SU-DHL-6 (cell line): ENCODE measurements around the gene RBMS1.

Experiments used
- H2AFZ ChIP-seq: fragments of 200-600 bp; sonication (generic); 2 replicates; pipeline ENCODE4 v1.6.1; 2014; ENCODE audit warnings: low read depth, mild to moderate bottlenecking, moderate library complexity, mixed read lengths, antibody characterized with exemption, low read length; ENCODE audit not compliant: severe bottlenecking
- H3F3A ChIP-seq: fragments of 200-600 bp; shearing (Covaris generic); 2 replicates; pipeline ENCODE4 v1.6.0; 2016; ENCODE audit warnings: antibody characterized with exemption, mild to moderate bottlenecking; ENCODE audit not compliant: insufficient read depth
- H3K27ac ChIP-seq: fragments of 200-600 bp; sonication (generic); 2 replicates; pipeline ENCODE4 v1.5.1; 2016; ENCODE audit warnings: low read depth, mild to moderate bottlenecking, low read length, moderate library complexity, mixed read lengths
- H3K27me3 ChIP-seq: fragments of 200-600 bp; sonication (generic), shearing (Covaris generic); 2 replicates; pipeline ENCODE4 v1.6.0; 2014; ENCODE audit warnings: mild to moderate bottlenecking, low read length
- H3K36me3 ChIP-seq: fragments of 200-600 bp; sonication (generic); 2 replicates; pipeline ENCODE4 v1.6.1; 2014; ENCODE audit warnings: mild to moderate bottlenecking, low read length, mixed read lengths
- H3K4me2 ChIP-seq: fragments of 300-600, 200-600 bp; shearing (Covaris generic), sonication (generic); 2 replicates; pipeline ENCODE4 v1.6.0; 2014; ENCODE audit warnings: low read length, low read depth, mild to moderate bottlenecking; ENCODE audit not compliant: poor library complexity, severe bottlenecking
- H3K4me3 ChIP-seq: fragments of 200-600 bp; sonication (generic); 2 replicates; pipeline ENCODE4 v1.5.1; 2014; ENCODE audit warnings: antibody characterized with exemption, low read length, mild to moderate bottlenecking, mixed read lengths; ENCODE audit not compliant: insufficient read depth, poor library complexity, severe bottlenecking
- H3K79me2 ChIP-seq: fragments of 200-600 bp; sonication (generic); 2 replicates; pipeline ENCODE4 v1.6.1; 2014; ENCODE audit warnings: mild to moderate bottlenecking, low read length, moderate library complexity; ENCODE audit not compliant: insufficient read depth
- H3K9ac ChIP-seq: fragments of 200-600 bp; sonication (generic); 2 replicates; pipeline ENCODE4 v1.7.0; 2014; ENCODE audit warnings: mild to moderate bottlenecking, low read length
- H3K9me2 ChIP-seq: fragments of 200-600 bp; sonication (generic); replicated peaks from 2 replicates; pipeline ENCODE4 v1.6.1; 2014; ENCODE audit warnings: low read length; ENCODE audit not compliant: insufficient read depth
- H3K9me3 ChIP-seq: fragments of 200-600 bp; sonication (generic); 2 replicates; pipeline ENCODE4 v1.6.1; 2014; ENCODE audit warnings: low read length, mixed read lengths; ENCODE audit not compliant: insufficient read depth
- H4K20me1 ChIP-seq: fragments of 200-600 bp; sonication (generic); 2 replicates; pipeline ENCODE4 v1.6.1; 2014; ENCODE audit warnings: low read depth, mild to moderate bottlenecking, antibody characterized with exemption, low read length, moderate library complexity, mixed read lengths
- EZH2phosphoT487 ChIP-seq: fragments of 200-600 bp; sonication (generic), shearing (Covaris generic); conservative IDR thresholded peaks from 2 replicates; pipeline ENCODE4 v1.6.1; 2018; ENCODE audit warnings: mild to moderate bottlenecking, antibody characterized with exemption, low read length, moderate library complexity, mixed read lengths
- TF ChIP-seq, protein P1 (sequence below): fragments of 200-600 bp; sonication (generic); IDR thresholded peaks from one replicate; pipeline ENCODE4 v1.5.1; 2017; ENCODE audit warnings: antibody characterized with exemption, mild to moderate bottlenecking, low read length, moderate library complexity; ENCODE audit not compliant: insufficient read depth, poor library complexity, severe bottlenecking

Gene RBMS1

GRCh38 chr2:160232905-160233475, 260.6 kb downstream of the RBMS1 start:
- no peaks in the 10 kb centered on the region for H3K79me2 ChIP-seq
- no peak overlapping the region for H3K9ac ChIP-seq
- H3K27ac ChIP-seq: no peak overlapping the region
- no peak overlapping the region for H2AFZ ChIP-seq
- no peak overlapping the region for H3K4me3 ChIP-seq
- no peaks in the 10 kb centered on the region for H3K27me3 ChIP-seq
- no peak for TF ChIP-seq EZH2phosphoT487
- TF ChIP-seq, protein P1, sequence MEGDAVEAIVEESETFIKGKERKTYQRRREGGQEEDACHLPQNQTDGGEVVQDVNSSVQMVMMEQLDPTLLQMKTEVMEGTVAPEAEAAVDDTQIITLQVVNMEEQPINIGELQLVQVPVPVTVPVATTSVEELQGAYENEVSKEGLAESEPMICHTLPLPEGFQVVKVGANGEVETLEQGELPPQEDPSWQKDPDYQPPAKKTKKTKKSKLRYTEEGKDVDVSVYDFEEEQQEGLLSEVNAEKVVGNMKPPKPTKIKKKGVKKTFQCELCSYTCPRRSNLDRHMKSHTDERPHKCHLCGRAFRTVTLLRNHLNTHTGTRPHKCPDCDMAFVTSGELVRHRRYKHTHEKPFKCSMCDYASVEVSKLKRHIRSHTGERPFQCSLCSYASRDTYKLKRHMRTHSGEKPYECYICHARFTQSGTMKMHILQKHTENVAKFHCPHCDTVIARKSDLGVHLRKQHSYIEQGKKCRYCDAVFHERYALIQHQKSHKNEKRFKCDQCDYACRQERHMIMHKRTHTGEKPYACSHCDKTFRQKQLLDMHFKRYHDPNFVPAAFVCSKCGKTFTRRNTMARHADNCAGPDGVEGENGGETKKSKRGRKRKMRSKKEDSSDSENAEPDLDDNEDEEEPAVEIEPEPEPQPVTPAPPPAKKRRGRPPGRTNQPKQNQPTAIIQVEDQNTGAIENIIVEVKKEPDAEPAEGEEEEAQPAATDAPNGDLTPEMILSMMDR: no peak
- H3K36me3 ChIP-seq: no peaks in the 10 kb centered on the region
- H3F3A ChIP-seq: no peaks in the 10 kb centered on the region
- H3K9me3 ChIP-seq: no peaks in the 10 kb centered on the region
- no peaks in the 10 kb centered on the region for H4K20me1 ChIP-seq
- no peak overlapping the region for H3K4me2 ChIP-seq
- H3K9me2 ChIP-seq: no peaks in the 10 kb centered on the region

GRCh38 chr2:160229591-160229990, 264.0 kb downstream of the RBMS1 start:
- TF ChIP-seq EZH2phosphoT487: no peak
- TF ChIP-seq, protein P1: no peak
- Histone ChIP-seq H3K36me3 (no peaks in the 10 kb centered on the region), H3K9me3 (no peaks in the 10 kb centered on the region), H3F3A (no peaks in the 10 kb centered on the region), H3K27ac (no peak overlapping the region), H3K27me3 (no peaks in the 10 kb centered on the region), H3K9me2 (no peaks in the 10 kb centered on the region), H3K4me2 (no peak overlapping the region), H3K79me2 (no peaks in the 10 kb centered on the region), H4K20me1 (no peaks in the 10 kb centered on the region), H3K9ac (no peak overlapping the region), H3K4me3 (no peak overlapping the region), H2AFZ (no peak overlapping the region)

DNA sequence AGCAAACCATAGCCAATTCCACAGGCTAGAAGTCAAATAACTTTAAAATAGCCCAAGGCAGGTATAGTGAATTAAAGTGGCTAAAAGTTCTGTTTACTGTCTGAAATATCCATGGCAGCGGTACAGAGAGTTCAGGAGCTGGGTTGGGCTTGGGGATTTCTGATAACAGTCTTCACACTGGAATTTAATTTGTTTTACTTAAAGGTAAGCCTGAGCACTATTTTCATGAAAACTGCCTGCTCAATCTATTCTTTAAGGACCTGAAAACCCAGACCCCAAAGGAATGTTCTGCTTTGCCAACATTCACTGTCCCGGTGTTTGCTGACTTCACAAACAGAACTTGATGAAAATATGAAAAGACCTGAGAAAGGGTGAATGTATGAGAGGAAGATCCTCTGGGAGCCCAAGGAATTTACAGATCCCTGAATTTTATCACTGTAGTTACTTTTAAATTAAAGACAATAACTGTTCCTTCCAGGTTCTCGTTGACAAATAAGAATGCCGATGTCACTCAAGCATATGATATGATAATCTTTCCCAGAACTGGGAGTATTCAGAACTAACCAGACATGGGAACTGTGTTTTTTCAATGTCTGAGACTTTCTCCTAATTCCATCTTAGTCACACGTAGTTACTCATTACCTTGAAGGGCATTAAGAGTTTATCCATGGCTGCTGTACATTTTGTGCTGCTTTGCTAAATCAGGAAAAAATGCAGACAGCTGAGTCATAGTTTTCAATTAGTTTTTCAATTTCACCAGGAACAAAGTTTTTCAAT, 265.3 kb downstream of the RBMS1 start:
- no peaks in the 10 kb centered on the region for H3K9me2 ChIP-seq
- no peaks in the 10 kb centered on the region for H3K9me3 ChIP-seq
- no peak for TF ChIP-seq EZH2phosphoT487
- TF ChIP-seq, protein P1: no peak
- H3K27me3 ChIP-seq: no peaks in the 10 kb centered on the region
- H3K27ac ChIP-seq: no peak overlapping the region
- H3K4me2 ChIP-seq: no peak overlapping the region
- no peak overlapping the region for H3K9ac ChIP-seq
- no peaks in the 10 kb centered on the region for H3K36me3 ChIP-seq
- H3K4me3 ChIP-seq: no peak overlapping the region
- H3K79me2 ChIP-seq: no peaks in the 10 kb centered on the region
- H3F3A ChIP-seq: no peaks in the 10 kb centered on the region
- no peaks in the 10 kb centered on the region for H4K20me1 ChIP-seq
- no peak overlapping the region for H2AFZ ChIP-seq
